ENCODE results near the gene PAPSS1. TPM values are rescaled to one million over a fixed set of nuclear protein-coding genes. Genes with fewer than 3 reads are reported as not detected.

PAPSS1 gene
- total RNA-seq, 4 donors from 2014 or later, result 22.7 to 35.3 (median 29.6) TPM

- 31 to 33% methylated on average over 2 of the region's 2 CpGs for WGBS, 2 donors
- H3K4me3 ChIP-seq (replicated peaks in 1 of 3), result no peak overlapping the region
- peak; percentile 31 to 34 for DNase-seq
- H3K9me3 ChIP-seq, result no peaks in the 10 kb centered on the region
- H3K36me3 ChIP-seq, result no peaks in the 10 kb centered on the region
- peaks cover 12 to 13% of the 10 kb centered on the region in 2 donors for H3K4me1 ChIP-seq
- peak overlapping the region in 1 of 3 donors; percentile 47 for H3K27ac ChIP-seq
- TF ChIP-seq POLR2A (IDR thresholded peaks at IDR 0.05), result no peak
- TF ChIP-seq, protein P1, sequence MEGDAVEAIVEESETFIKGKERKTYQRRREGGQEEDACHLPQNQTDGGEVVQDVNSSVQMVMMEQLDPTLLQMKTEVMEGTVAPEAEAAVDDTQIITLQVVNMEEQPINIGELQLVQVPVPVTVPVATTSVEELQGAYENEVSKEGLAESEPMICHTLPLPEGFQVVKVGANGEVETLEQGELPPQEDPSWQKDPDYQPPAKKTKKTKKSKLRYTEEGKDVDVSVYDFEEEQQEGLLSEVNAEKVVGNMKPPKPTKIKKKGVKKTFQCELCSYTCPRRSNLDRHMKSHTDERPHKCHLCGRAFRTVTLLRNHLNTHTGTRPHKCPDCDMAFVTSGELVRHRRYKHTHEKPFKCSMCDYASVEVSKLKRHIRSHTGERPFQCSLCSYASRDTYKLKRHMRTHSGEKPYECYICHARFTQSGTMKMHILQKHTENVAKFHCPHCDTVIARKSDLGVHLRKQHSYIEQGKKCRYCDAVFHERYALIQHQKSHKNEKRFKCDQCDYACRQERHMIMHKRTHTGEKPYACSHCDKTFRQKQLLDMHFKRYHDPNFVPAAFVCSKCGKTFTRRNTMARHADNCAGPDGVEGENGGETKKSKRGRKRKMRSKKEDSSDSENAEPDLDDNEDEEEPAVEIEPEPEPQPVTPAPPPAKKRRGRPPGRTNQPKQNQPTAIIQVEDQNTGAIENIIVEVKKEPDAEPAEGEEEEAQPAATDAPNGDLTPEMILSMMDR (IDR thresholded peaks at IDR 0.05), result no peak
- intact Hi-C loops (cut with DNase I), result no loop called here
- H3K27me3 ChIP-seq, result no peaks in the 10 kb centered on the region
Observed at GRCh38 chr4:107619066-107619465, 101.0 kb downstream of the PAPSS1 start.

- peak overlapping the region in 2 of 3 donors; percentile 17 to 41 for H3K27ac ChIP-seq
Observed at GRCh38 chr4:107618656-107619055, 101.4 kb downstream of the PAPSS1 start.

GRCh38 chr4:107616838-107617389, 103.1 kb downstream of the PAPSS1 start:
- no peak overlapping the region for H3K4me3 ChIP-seq (replicated peaks in 1 of 3)
- no peaks in the 10 kb centered on the region for H3K9me3 ChIP-seq
- 82 to 99% methylated on average over 3 of the region's 3 CpGs for WGBS, 2 donors
- intact Hi-C loops (cut with DNase I), result no loop called here
- no peaks in the 10 kb centered on the region for H3K36me3 ChIP-seq
- H3K27me3 ChIP-seq, result no peaks in the 10 kb centered on the region
- TF ChIP-seq, protein P1 (IDR thresholded peaks at IDR 0.05), result no peak
- no peak for TF ChIP-seq POLR2A (IDR thresholded peaks at IDR 0.05)
- peaks cover 12 to 13% of the 10 kb centered on the region in 2 donors for H3K4me1 ChIP-seq
- H3K27ac ChIP-seq, result no peak overlapping the region
- no peak for DNase-seq

More at GRCh38 chr4:107618656-107619055, 101.4 kb downstream of the PAPSS1 start:
- Histone ChIP-seq H3K9me3 (no peaks in the 10 kb centered on the region), H3K4me3 (replicated peaks in 1 of 3) (no peak overlapping the region), H3K27me3 (no peaks in the 10 kb centered on the region), H3K4me1 (peaks cover 12 to 13% of the 10 kb centered on the region in 2 donors), H3K36me3 (no peaks in the 10 kb centered on the region)
- TF ChIP-seq, protein P1 (IDR thresholded peaks at IDR 0.05), result no peak
- TF ChIP-seq POLR2A (IDR thresholded peaks at IDR 0.05), result no peak
- DNase-seq, result no peak
- intact Hi-C loops (cut with DNase I), result no loop called here

- peaks cover 12 to 13% of the 10 kb centered on the region in 2 donors for H3K4me1 ChIP-seq
- TF ChIP-seq POLR2A (IDR thresholded peaks at IDR 0.05), result no peak
- H3K4me3 ChIP-seq (replicated peaks in 1 of 3), result no peak overlapping the region
- no peaks in the 10 kb centered on the region for H3K27me3 ChIP-seq
- H3K27ac ChIP-seq, result no peak overlapping the region
- H3K36me3 ChIP-seq, result no peaks in the 10 kb centered on the region
- DNase-seq, result no peak
- H3K9me3 ChIP-seq, result no peaks in the 10 kb centered on the region
- intact Hi-C loops (cut with DNase I), result no loop called here
- WGBS, 2 donors, result 87 to 97% methylated on average over 1 of the region's 1 CpG
Observed at GRCh38 chr4:107615809-107616208, 104.2 kb downstream of the PAPSS1 start.

DNA sequence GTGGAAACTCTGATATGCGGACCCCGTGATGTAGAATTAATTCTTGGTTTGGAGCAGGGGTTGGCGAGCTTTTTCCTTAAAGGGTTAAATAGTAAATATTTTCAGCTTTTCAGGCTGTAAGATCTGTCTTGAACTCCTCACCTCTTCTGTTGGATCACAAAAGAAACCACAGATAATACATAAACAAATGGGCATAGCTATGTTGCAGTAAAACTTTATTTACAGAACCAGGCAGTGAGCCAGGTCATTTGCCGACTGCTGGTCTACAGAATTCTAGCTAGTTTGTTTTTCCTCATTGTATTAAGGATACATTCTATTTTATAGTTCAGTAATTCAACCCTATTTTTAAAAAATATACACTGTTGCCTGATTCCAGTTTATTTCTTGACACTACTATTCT, 116.6 kb downstream of the PAPSS1 start:
- Histone ChIP-seq H3K4me3 (replicated peaks in 1 of 3) (no peak overlapping the region), H3K27ac (no peak overlapping the region), H3K36me3 (no peaks in the 10 kb centered on the region), H3K4me1 (peaks cover 11 to 12% of the 10 kb centered on the region in 2 donors), H3K27me3 (no peaks in the 10 kb centered on the region), H3K9me3 (no peaks in the 10 kb centered on the region)
- WGBS, 2 donors, result 90 to 92% methylated on average over 4 of the region's 4 CpGs
- no peak for TF ChIP-seq POLR2A (IDR thresholded peaks at IDR 0.05)
- TF ChIP-seq, protein P1 (IDR thresholded peaks at IDR 0.05), result no peak
- intact Hi-C loops (cut with DNase I), result no loop called here
- no peak for DNase-seq

Measured in thyroid gland (tissue), 4 donors.